K562 treated with DMSO at 1 percent for 24 hours (cell line): ENCODE measurements around the gene CFAP68. TPM values are rescaled to one million over a fixed set of nuclear protein-coding genes. Genes with fewer than 3 reads are reported as not detected.

Experiments used
- total RNA-seq: library from RNA; unstranded; fragments of 300-600 nt; gene quantifications from 2 replicates; pipeline ENCODE4 v1.2.3, GENCODE V29; 2022; ENCODE audit warnings: low read depth; ENCODE audit not compliant: insufficient read depth

CFAP68 gene, protein sequence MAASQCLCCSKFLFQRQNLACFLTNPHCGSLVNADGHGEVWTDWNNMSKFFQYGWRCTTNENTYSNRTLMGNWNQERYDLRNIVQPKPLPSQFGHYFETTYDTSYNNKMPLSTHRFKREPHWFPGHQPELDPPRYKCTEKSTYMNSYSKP
- total RNA-seq = 22.0 and 28.9 TPM in 2 replicates

DNA sequence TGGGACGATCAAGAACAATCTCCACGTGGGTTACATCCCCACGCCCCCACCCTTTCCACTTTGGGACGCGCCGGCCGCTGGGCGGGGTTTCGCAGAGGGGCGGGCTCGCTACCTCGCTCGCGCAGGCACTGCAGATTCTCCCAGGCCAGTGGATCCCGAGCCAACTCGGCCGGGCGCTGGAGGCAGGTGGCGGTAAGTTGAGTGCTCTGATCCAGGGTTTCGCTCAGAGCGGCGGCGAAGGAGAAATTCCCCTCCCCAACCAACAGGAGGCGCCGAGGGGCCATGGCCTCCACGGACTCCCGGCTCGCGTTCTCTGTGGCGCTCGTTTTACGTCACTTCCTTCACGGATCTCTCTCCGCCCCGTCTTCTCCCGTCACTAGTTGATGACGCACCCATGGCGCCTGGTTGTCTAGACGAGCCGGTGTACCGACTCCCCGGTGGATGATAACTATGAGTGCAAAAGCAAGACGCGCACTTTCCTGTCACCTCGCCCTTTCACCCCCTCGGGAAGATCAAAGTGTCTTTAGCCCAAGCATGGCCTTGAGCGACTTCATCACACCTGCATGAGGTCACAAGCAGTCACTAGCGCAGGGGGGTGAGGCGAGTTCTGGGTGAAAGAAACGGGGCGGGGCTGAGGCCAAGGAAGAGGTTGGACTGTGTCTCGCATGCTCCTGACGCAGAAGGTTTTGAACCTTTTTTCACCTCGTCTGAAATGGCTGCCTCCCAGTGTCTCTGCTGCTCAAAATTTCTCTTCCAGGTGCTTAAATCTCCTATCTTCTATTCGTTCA, at the start of gene CFAP68, which contains the start of gene FDXACB1:
Gene CFAP68 (plus strand): TSS at position 693 of the 788 bp plus-strand sequence. CDS start 20 bp downstream, at position 713.
Gene FDXACB1 (minus strand): TSS at position 317 of the 788 bp plus-strand sequence. CDS start 33 bp downstream, at position 284.

DNA sequence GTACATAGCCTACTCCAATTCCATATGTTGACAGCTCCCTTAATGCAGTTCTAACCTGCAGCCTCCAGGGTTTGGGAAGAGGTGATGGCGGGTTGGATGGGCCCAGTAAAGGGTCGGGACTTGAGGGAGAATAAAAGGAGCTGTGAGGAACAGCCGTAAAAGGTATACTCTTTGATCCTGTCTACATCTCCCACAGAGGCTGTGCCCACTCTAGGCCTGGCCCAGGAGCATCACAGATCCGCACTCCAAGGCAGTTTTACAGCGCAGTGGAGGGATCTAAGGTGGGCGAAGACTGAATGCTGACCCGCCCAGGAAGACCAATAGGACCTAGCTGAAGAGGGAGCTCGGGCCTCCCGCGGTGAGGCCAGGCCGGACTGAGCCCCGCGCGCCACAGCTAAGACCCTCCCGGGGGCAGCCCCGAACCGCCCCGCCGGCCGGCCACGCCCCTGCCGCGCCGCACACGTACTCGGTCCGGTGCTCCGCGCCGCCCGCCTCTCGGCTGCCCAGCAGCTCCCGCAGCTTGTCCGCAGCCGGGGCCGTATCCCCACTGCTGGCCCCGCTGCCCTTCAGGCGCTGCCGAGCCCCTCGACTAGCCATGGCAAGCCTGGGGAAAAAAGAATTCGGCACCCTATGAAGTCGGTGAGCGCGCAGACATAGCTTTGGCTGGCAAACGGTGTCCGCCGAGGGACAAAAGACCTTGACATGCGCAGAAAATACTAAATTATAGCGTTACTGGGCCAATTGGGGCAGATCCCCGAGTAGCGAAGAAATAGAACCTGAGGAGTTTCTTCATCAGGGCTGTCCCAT, 8.3 kb upstream of the CFAP68 start, which contains the start of gene ALG9:
Gene ALG9 (minus strand): TSS at position 696 of the 807 bp plus-strand sequence. CDS start 99 bp downstream, at position 597.

DNA sequence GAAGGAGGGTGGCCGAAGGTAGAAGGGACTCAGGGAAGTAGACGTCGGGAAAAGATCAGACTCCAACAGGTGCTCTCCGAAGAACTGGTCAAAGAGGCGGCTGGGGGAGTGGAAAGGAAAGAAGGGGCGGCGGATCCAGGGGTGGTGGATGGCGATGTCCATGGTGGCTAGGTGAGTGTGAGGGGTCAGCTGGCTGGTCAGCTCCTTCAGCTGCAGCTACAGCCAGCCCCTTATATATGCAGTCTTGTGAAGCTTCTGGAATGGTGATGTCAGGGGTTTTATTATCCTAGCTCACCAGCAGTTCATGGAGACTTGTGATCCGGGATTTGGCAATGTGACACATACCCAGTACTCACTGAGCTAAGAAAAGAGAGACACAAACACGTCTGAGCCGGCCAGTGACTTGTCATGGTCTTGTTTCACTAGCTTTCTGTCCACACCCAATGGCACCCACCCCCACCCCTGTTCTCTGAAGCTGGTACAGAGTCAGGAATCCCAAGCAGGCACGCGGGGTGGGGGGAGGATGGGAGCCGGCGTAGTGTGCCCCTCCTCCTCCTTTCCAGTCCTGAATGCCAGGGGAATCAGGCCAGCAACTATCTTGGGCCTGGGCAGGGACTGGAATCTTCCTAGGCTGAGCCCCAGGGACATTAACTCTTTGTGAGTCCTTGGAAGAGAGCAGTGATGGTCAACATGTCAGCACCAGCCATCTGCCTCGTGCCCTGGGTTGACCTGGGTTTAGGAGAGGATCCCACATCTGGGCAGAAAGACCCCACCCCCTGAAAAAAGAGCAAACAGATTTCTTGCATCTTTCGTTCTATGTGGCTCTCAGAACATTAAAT, 32.4 kb downstream of the CFAP68 start, which contains the start of gene CRYAB:
Gene CRYAB (minus strand): TSS at position 208 of the 839 bp plus-strand sequence. CDS start 46 bp downstream, at position 162.

DNA sequence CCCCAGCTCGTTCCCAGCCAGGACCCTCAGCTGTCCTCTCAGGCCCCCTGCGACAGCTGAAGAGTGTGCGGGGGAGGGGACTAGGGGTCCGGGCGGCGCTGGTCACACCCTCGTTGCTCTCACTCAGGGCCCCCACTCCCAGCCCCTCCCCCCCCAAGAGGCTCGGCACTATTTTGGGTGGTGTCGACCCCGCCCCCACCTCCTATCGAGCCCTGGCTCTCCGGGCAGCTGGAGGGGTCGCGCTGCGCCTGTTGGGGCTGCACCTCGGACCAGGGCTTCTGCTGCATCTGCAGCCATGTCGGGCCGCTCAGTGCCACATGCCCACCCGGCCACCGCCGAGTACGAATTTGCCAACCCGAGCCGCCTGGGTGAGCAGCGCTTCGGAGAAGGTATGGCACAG, 33.2 kb downstream of the CFAP68 start, which contains the start of gene HSPB2:
Gene HSPB2 (plus strand): TSS at position 200 of the 400 bp plus-strand sequence. CDS start 96 bp downstream, at position 296.

DNA sequence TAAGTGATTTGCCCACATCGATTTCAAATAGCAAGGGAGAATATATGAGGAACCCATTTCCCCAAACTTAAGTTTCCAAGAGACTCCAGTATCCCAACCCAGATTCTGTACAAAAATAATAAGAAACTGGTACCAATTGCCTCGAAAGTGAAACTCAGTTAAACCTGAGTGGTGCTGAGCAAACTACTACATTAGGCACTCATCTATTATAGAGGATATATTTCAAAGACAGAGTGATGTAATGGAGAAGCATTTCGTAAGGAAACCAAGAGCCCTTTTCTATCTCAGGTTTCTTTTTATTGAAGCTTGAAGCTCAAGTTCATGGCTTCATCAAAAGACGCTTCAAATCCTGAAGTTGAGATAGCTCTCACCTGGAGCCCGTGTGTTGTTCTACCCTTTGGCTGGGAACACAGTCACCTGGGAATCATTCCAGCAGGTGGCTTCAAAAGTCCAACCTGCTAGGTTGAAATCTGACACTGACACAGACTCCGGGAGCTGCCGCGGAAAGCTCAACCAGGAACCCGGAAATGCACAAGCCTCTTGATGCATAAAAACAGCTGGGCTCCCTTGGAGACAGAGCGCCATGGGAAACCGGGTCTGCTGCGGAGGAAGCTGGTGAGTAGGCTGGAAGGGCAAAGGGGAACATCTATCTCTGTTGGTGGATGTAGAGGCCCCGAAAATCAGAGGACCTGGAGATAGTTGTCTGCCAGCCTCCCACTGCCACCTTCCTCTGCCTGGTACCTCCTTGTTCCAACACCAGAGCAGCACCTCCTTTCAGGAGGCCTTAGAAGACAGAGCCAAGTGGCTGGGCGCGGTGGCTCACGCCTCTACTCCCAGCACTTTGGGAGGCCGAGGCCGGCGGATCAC, 39.3 kb downstream of the CFAP68 start, which contains the start of gene C11orf52:
Gene C11orf52 (plus strand): TSS at position 524 of the 867 bp plus-strand sequence. CDS start 60 bp downstream, at position 584.

Other genes with a start within 250 kb of the CFAP68 start
- gene PPP2R1B, start 113.2 kb upstream of the CFAP68 start, total RNA-seq = 15.3 and 19.5 TPM in 2 replicates
- gene ALG9, start 8.0 kb upstream of the CFAP68 start, total RNA-seq = 19.2 and 20.0 TPM in 2 replicates
- 0.61 and 1.0 TPM in 2 replicates for gene FDXACB1, start 376 bp upstream of the CFAP68 start, total RNA-seq
- gene CRYAB, start 32.2 kb downstream of the CFAP68 start, total RNA-seq = 2.2 TPM in 1 of 2 replicates, not detected in the other
- gene HSPB2, start 33.2 kb downstream of the CFAP68 start, total RNA-seq = 0.22 TPM in 1 of 2 replicates, not detected in the other
- gene C11orf52, start 39.4 kb downstream of the CFAP68 start, total RNA-seq = 2.5 and 4.2 TPM in 2 replicates
- gene DIXDC1, start 57.8 kb downstream of the CFAP68 start, total RNA-seq = 2.0 and 2.5 TPM in 2 replicates
- 33.2 and 37.5 TPM in 2 replicates for gene DLAT, start 145.9 kb downstream of the CFAP68 start, total RNA-seq
- 1.4 TPM in 1 of 2 replicates, not detected in the other for gene PIH1D2, start 194.5 kb downstream of the CFAP68 start, total RNA-seq
- 11.8 and 12.5 TPM in 2 replicates for gene NKAPD1, start 194.8 kb downstream of the CFAP68 start, total RNA-seq
- 64.3 and 70.5 TPM in 2 replicates for gene TIMM8B, start 207.2 kb downstream of the CFAP68 start, total RNA-seq
- gene SDHD, start 207.3 kb downstream of the CFAP68 start, total RNA-seq = 87.3 and 101 TPM in 2 replicates